ENCODE data around the gene ELAVL3. TPM values are rescaled to one million over a fixed set of nuclear protein-coding genes. Genes with fewer than 3 reads are reported as not detected.

The ELAVL3 gene
- total and polyA plus RNA-seq, 2 of the 8 experiments (the other 6 are each of a cell fraction or from before 2014, with no cell fraction given) = 0.80 to 1.0 TPM

DNA sequence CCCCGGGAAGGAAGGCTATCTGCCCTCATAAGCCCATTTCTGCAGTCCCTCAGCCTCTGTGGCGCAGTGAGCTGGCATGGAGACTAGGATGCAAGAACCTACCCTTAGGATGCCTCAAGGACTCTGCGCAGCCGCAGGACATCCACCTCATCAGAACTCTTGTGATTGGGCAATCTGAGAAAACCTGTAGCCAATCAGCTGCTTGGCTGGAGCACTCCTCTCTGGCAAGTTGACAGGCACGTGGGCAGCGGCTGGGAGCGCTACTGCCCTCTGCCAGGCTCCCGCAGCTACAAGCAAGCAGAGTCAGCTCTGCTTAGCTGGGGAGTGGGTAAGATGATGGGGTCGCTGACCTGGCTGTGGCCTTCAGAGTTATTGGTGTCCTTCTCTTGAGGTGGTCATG is 49.6 kb upstream of the ELAVL3 start (continued):
- TF ChIP-seq, protein P1, sequence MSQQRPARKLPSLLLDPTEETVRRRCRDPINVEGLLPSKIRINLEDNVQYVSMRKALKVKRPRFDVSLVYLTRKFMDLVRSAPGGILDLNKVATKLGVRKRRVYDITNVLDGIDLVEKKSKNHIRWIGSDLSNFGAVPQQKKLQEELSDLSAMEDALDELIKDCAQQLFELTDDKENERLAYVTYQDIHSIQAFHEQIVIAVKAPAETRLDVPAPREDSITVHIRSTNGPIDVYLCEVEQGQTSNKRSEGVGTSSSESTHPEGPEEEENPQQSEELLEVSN (IDR thresholded peaks at IDR 0.05) = peak; percentile 90
- TF ChIP-seq RBBP5 (IDR thresholded peaks at IDR 0.05; ENCODE audit: borderline replicate concordance, low read depth, low read length) (no peak), SP1 (IDR thresholded peaks at IDR 0.05; ENCODE audit: low read depth, low read length) (peak; percentile 74), NRF1 (IDR thresholded peaks at IDR 0.05; ENCODE audit: low read depth, low read length) (peak; percentile 89), SIN3A (conservative IDR thresholded peaks at IDR 0.05 in 1 of 2, IDR thresholded peaks at IDR 0.05 in 1 of 2; ENCODE audit: low read depth in 1 of 2, low read length in 2 of 2) (peak; percentile 98 to 99), POU5F1 (IDR thresholded peaks at IDR 0.05; ENCODE audit: low read depth, low read length) (no peak), YY1 (IDR thresholded peaks at IDR 0.05; ENCODE audit: low read depth, low read length) (no peak)
- TF ChIP-seq, protein P2, sequence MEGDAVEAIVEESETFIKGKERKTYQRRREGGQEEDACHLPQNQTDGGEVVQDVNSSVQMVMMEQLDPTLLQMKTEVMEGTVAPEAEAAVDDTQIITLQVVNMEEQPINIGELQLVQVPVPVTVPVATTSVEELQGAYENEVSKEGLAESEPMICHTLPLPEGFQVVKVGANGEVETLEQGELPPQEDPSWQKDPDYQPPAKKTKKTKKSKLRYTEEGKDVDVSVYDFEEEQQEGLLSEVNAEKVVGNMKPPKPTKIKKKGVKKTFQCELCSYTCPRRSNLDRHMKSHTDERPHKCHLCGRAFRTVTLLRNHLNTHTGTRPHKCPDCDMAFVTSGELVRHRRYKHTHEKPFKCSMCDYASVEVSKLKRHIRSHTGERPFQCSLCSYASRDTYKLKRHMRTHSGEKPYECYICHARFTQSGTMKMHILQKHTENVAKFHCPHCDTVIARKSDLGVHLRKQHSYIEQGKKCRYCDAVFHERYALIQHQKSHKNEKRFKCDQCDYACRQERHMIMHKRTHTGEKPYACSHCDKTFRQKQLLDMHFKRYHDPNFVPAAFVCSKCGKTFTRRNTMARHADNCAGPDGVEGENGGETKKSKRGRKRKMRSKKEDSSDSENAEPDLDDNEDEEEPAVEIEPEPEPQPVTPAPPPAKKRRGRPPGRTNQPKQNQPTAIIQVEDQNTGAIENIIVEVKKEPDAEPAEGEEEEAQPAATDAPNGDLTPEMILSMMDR (IDR thresholded peaks at IDR 0.05; ENCODE audit: control extremely low read depth in 1 of 3, insufficient read depth in 1 of 3, low read depth in 1 of 3, low read length in 3 of 3) = peak; percentile 61 to 68 (median 68)
- TF ChIP-seq, protein P3, sequence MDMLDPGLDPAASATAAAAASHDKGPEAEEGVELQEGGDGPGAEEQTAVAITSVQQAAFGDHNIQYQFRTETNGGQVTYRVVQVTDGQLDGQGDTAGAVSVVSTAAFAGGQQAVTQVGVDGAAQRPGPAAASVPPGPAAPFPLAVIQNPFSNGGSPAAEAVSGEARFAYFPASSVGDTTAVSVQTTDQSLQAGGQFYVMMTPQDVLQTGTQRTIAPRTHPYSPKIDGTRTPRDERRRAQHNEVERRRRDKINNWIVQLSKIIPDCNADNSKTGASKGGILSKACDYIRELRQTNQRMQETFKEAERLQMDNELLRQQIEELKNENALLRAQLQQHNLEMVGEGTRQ (IDR thresholded peaks at IDR 0.05; ENCODE audit: low read length) = peak; percentile 66
- TF ChIP-seq, protein P4, sequence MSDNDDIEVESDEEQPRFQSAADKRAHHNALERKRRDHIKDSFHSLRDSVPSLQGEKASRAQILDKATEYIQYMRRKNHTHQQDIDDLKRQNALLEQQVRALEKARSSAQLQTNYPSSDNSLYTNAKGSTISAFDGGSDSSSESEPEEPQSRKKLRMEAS (IDR thresholded peaks at IDR 0.05) = peak; percentile 100
